ENCODE data around the gene LPA. TPM values are rescaled to one million over a fixed set of nuclear protein-coding genes. Genes with fewer than 3 reads are reported as not detected.
A peak's percentile ranks its signal among the peaks of the same experiment; 100 is the strongest.

The LPA gene
- total RNA-seq, 1 donor from 2014 or later: not detected

GRCh38 chr6:160520043-160520904 is 143.8 kb downstream of the LPA start:
- DNase-seq (ENCODE audit: low spot score): peak; percentile 87
- Mint-ChIP-seq H3K27ac (ENCODE audit: unreplicated experiment) (peak overlapping the region; percentile 49), H3K4me3 (ENCODE audit: unreplicated experiment) (peak overlapping the region; percentile 94), H3K9me3 (ENCODE audit: unreplicated experiment) (no peaks in the 10 kb centered on the region), H3K4me1 (ENCODE audit: unreplicated experiment) (no peaks in the 10 kb centered on the region), H3K36me3 (ENCODE audit: low read depth, unreplicated experiment) (no peaks in the 10 kb centered on the region), H3K27me3 (ENCODE audit: unreplicated experiment) (peaks cover 2% of the 10 kb centered on the region)
- peak; percentile 51 for TF ChIP-seq CTCF (IDR thresholded peaks at IDR 0.05; ENCODE audit: unreplicated experiment)

GRCh38 chr6:160519603-160520042 is 144.5 kb downstream of the LPA start:
- no peaks in the 10 kb centered on the region for H3K4me1 Mint-ChIP-seq (ENCODE audit: unreplicated experiment)
- TF ChIP-seq CTCF (IDR thresholded peaks at IDR 0.05; ENCODE audit: unreplicated experiment): peak; percentile 94
- H3K27ac Mint-ChIP-seq (ENCODE audit: unreplicated experiment): peak overlapping the region; percentile 49
- H3K4me3 Mint-ChIP-seq (ENCODE audit: unreplicated experiment): peak overlapping the region; percentile 94
- no peaks in the 10 kb centered on the region for H3K9me3 Mint-ChIP-seq (ENCODE audit: unreplicated experiment)
- DNase-seq (ENCODE audit: low spot score): no peak
- H3K27me3 Mint-ChIP-seq (ENCODE audit: unreplicated experiment): peaks cover 2% of the 10 kb centered on the region
- H3K36me3 Mint-ChIP-seq (ENCODE audit: low read depth, unreplicated experiment): no peaks in the 10 kb centered on the region

GRCh38 chr6:160519133-160519532 is 144.9 kb downstream of the LPA start:
- DNase-seq (ENCODE audit: low spot score): no peak
- Mint-ChIP-seq H3K36me3 (ENCODE audit: low read depth, unreplicated experiment) (no peaks in the 10 kb centered on the region), H3K27me3 (ENCODE audit: unreplicated experiment) (peaks cover 2% of the 10 kb centered on the region), H3K27ac (ENCODE audit: unreplicated experiment) (no peak overlapping the region), H3K4me3 (ENCODE audit: unreplicated experiment) (no peak overlapping the region), H3K4me1 (ENCODE audit: unreplicated experiment) (no peaks in the 10 kb centered on the region), H3K9me3 (ENCODE audit: unreplicated experiment) (no peaks in the 10 kb centered on the region)
- TF ChIP-seq CTCF (IDR thresholded peaks at IDR 0.05; ENCODE audit: unreplicated experiment): no peak

GRCh38 chr6:160513836-160514235 is 150.2 kb downstream of the LPA start:
- no peaks in the 10 kb centered on the region for H3K9me3 Mint-ChIP-seq (ENCODE audit: unreplicated experiment)
- no peak overlapping the region for H3K4me3 Mint-ChIP-seq (ENCODE audit: unreplicated experiment)
- DNase-seq (ENCODE audit: low spot score): no peak
- H3K27me3 Mint-ChIP-seq (ENCODE audit: unreplicated experiment): peaks cover 2% of the 10 kb centered on the region
- no peak for TF ChIP-seq CTCF (IDR thresholded peaks at IDR 0.05; ENCODE audit: unreplicated experiment)
- no peak overlapping the region for H3K27ac Mint-ChIP-seq (ENCODE audit: unreplicated experiment)
- H3K4me1 Mint-ChIP-seq (ENCODE audit: unreplicated experiment): no peaks in the 10 kb centered on the region
- H3K36me3 Mint-ChIP-seq (ENCODE audit: low read depth, unreplicated experiment): no peaks in the 10 kb centered on the region

GRCh38 chr6:160510976-160511617 is 153.0 kb downstream of the LPA start:
- no peaks in the 10 kb centered on the region for H3K27me3 Mint-ChIP-seq (ENCODE audit: unreplicated experiment)
- no peaks in the 10 kb centered on the region for H3K4me1 Mint-ChIP-seq (ENCODE audit: unreplicated experiment)
- H3K9me3 Mint-ChIP-seq (ENCODE audit: unreplicated experiment): no peaks in the 10 kb centered on the region
- TF ChIP-seq CTCF (IDR thresholded peaks at IDR 0.05; ENCODE audit: unreplicated experiment): no peak
- H3K4me3 Mint-ChIP-seq (ENCODE audit: unreplicated experiment): no peak overlapping the region
- H3K27ac Mint-ChIP-seq (ENCODE audit: unreplicated experiment): no peak overlapping the region
- DNase-seq (ENCODE audit: low spot score): no peak
- H3K36me3 Mint-ChIP-seq (ENCODE audit: low read depth, unreplicated experiment): no peaks in the 10 kb centered on the region
